Activated CD8-positive, alpha-beta memory T cell treated with anti-CD3 and anti-CD28 coated beads, Interleukin-2, amount 10 ng/mL, durations not matched to agents 7 days and 5 days (primary cell): ENCODE data around the gene ZNF69. TPM values are rescaled to one million over a fixed set of nuclear protein-coding genes. Genes with fewer than 3 reads are reported as not detected.
A peak's percentile ranks its signal among the peaks of the same experiment; 100 is the strongest.
"Not testable (repeated sequence)": the region's sequence is repeated elsewhere in the genome, so short reads cannot be mapped to it uniquely, and the experiment has no call there.

Experiments used
- ATAC-seq: fragments of 150-1000 bp; cut with Tn5 transposase; one replicate; pipeline ENCODE4 v1.10.0; 2021; ENCODE audit warnings: moderate library complexity
- CTCF ChIA-PET: fragments of 350-600 bp; sonication (Branson Sonifier 250); formaldehyde crosslinking; loops from one replicate; lab custom pipeline; 2021; ENCODE audit warnings: antibody characterized with exemption; lab: Charles Lee
- DNase-seq: peaks from one replicate; pipeline ENCODE4 v3.0.0-alpha.2; 2020
- H3K27ac Mint-ChIP-seq: one replicate; pipeline ENCODE4 v1.8.0; 2021; ENCODE audit warnings: mild to moderate bottlenecking, mixed read lengths
- H3K27me3 Mint-ChIP-seq: one replicate; pipeline ENCODE4 v1.8.0; 2021; ENCODE audit warnings: mixed read lengths
- H3K36me3 Mint-ChIP-seq: one replicate; pipeline ENCODE4 v1.8.0; 2021; ENCODE audit warnings: mild to moderate bottlenecking, mixed read lengths
- H3K4me1 Mint-ChIP-seq: one replicate; pipeline ENCODE4 v1.8.0; 2021; ENCODE audit warnings: mixed read lengths
- H3K4me3 Mint-ChIP-seq: one replicate; pipeline ENCODE4 v1.8.0; 2021; ENCODE audit warnings: mild to moderate bottlenecking, moderate library complexity, mixed read lengths
- H3K9me3 Mint-ChIP-seq: one replicate; pipeline ENCODE4 v1.8.0; 2022; ENCODE audit warnings: low read depth, mixed read lengths
- total RNA-seq, 2 experiments: library from RNA; stranded (reverse); gene quantifications; one replicate each; pipeline ENCODE4 v1.2.3, GENCODE V29; 2021

Gene ZNF69
- 1 to 10 TPM; 1.2 to 2.0 TPM for total RNA-seq

DNA sequence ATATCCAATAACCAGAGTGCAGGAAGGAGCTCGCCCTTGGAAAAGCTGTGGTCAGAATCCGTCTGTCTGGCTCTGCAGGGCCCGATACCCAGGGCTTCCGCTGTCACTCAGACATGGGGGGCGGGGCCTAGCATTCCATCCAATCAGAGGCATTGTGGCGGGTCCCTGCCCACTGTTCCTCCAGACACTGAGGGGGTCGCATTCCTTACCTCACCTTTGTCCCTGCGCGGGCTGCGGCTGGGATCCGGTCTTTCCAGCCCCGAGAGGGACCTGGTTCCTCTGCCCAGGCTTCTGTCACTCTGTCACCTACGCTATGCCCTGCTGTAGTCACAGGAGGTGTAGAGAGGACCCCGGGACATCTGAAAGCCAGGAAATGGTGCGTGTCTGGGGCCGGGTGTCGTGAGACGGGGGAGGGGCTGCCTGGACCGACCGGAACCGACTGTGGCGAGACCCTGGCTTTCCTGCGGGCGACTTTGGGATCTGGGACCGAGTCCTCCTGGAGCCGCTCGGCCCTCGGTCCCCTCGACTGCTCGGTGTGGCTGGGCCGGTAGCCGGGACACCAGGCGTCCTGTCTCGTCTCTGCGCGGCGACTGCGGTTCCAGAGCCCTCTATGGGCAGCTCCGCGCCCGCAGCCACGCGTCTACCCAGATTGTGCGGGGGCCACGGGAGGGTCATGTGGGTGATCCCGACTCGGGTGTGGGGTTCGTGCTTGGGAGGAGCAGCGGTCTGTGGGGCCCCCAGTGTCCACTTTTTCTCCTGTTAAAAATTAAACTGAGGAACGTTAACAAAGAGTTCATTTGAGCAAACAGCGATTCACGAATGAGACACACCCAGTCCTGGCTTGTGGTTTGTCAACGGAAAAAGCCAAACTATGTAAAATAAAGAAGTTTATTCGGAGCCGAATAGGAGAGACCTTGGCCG, at the start of gene ZNF69:
TSS of gene ZNF69 (plus strand) at position 172 of the 921 bp plus-strand sequence. CDS start at position 314, 142 bp downstream.
- ATAC-seq (peak; percentile 90), DNase-seq (peak; percentile 75)
- Mint-ChIP-seq H3K27me3 (peaks cover 4% of the 10 kb centered on the region), H3K4me3 (peak within 1 kb of the TSS; percentile 77), H3K9me3 (peaks cover 3% of the 10 kb centered on the region), H3K36me3 (peaks cover 4% of the 10 kb centered on the region), H3K27ac (peak within 1 kb of the TSS; percentile 76), H3K4me1 (peaks cover 17% of the 10 kb centered on the region)
- CTCF ChIA-PET, result interaction anchor here (6.0 kb wide), 1 partner anchor 36 kb away, joined by 27 read pairs; no protein-coding TSS in a partner anchor

DNA sequence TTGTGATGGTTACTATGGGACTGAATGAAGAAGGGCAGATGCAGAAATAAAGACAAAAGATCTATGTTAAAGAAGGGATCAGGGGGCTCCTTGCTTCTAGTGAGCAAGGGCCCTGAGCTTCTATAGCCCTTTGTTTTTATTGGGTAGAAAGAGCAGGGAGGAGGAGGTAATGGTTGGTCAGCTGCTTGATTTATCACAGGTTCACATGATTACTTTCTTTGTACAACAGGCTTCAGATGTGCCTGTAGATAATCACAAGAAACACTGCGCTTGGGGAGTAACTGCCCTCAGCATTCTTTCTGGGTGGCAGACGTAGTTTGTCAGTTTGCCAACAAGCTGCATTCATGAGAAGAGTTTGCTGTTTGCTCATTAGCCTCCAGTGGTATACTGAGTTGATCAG, 43.9 kb upstream of the ZNF69 start:
- DNase-seq, result no peak
- Mint-ChIP-seq H3K36me3 (peaks cover 7% of the 10 kb centered on the region), H3K27me3 (no peaks in the 10 kb centered on the region), H3K4me3 (no peak overlapping the region), H3K4me1 (peaks cover 9% of the 10 kb centered on the region), H3K27ac (no peak overlapping the region), H3K9me3 (peaks cover 11% of the 10 kb centered on the region)
- ATAC-seq, result no peak
- CTCF ChIA-PET, result interaction anchor here (1.5 kb wide), 1 partner anchor 46 kb away, joined by 3 read pairs; the partner anchor contains the start of gene ZNF491

DNA sequence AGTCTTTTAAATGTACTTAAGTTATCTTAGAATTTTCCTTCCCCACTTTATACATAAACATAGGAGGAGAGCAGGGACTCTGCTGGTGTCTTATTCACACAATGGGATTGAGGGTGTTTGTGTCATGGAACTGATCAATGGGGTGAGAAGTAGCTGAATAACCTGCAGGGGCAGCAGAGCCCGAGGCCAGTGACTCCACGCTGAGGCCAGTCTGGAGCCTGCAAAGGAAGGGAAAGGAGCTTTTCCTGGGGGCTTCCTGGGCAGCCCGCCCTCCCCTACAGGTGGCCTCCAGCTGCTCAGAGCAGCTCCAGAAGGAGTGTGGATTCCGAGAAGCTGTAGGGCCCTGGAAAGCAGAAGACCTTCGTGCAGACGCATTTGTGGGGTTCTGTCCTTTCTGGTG, 40.0 kb upstream of the ZNF69 start:
- CTCF ChIA-PET, result interaction anchor here (1.6 kb wide), 1 partner anchor 50 kb away, joined by 4 read pairs; the partner anchor contains the start of gene ZNF491
- not testable (repeated sequence) for DNase-seq, ATAC-seq, H3K27ac Mint-ChIP-seq, H3K27me3 Mint-ChIP-seq, H3K9me3 Mint-ChIP-seq, H3K4me3 Mint-ChIP-seq
- H3K36me3 Mint-ChIP-seq, result peaks cover 20% of the 10 kb centered on the region
- H3K4me1 Mint-ChIP-seq, result peaks cover 18% of the 10 kb centered on the region

DNA sequence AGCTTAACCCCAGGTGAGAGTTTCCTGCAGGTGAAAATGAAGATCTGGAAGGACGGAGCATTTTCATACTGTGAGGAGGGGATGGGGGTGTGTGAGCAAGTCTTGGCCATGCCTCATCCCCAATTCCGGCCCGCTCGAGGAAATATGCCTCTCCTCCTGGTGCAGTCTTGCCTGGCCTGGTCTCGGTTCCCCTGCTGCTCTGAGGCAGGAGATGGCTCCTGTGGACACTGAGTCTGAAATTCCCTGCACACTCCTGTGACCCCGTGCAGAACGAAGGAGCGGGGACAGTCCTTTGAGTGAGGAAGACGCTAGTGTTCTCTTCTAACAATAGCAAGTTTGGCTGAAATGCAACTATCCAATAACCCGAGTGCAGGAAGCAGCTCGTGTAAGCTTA, 39.4 kb upstream of the ZNF69 start:
- Mint-ChIP-seq H3K4me3 (peak overlapping the region; percentile 81), H3K36me3 (peaks cover 23% of the 10 kb centered on the region), H3K4me1 (peaks cover 18% of the 10 kb centered on the region), H3K27me3 (no peaks in the 10 kb centered on the region), H3K27ac (peak overlapping the region; percentile 84), H3K9me3 (peaks cover 4% of the 10 kb centered on the region)
- DNase-seq (no peak), ATAC-seq (no peak)
- CTCF ChIA-PET, result interaction anchor here (1.4 to 1.6 kb wide), 2 partner anchors 50 to 76 kb away, joined by 3 to 4 read pairs; partner anchors contain the start of gene ZNF491

DNA sequence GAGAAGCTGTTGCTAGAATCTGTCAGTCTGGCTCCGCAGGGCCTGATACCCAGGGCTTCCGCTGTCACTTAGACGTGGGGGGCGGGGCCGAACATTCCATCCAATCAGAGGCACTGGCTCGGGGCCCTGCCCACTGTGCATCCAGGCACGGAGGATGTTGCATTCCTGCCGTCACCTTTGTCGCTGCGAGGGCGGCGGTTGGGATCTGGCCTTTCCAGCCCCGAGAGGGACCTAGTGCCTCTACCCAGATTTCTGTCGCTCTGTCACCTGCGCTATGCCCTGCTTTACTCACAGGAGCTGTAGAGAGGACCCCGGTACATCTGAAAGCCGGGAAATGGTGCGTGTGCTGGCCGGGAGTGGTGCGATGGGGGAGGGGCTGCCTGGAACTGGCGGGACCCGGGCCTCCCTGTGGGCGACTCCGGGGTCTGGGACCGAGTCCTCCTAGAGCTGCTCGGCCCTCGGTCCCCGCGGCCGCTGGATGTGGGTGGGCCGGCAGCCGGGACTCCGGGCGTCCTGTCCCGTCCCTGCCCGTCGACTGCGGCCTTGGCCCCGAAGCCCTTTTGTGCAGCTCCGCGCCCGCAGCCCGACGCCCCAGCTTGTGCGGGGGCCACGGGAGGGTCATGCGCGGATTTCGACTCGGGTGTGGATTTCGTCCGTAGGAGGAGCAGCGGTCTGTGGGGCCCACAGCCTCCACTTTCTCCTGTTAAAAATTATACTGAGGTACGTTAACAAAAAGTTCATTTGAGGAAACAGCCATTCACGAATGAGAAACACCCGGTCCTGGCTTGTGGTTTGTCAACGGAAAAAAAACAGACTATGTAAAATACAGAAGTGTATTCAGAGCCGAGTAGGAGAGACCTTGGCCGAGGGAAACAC, 38.8 kb upstream of the ZNF69 start, which contains the start of gene ZNF439:
TSS of gene ZNF439 (plus strand) at position 133 of the 876 bp plus-strand sequence. CDS start at position 275, 142 bp downstream.
- Mint-ChIP-seq H3K9me3 (peaks cover 5% of the 10 kb centered on the region), H3K27ac (peak within 1 kb of the TSS; percentile 84), H3K4me1 (peaks cover 16% of the 10 kb centered on the region), H3K4me3 (peak within 1 kb of the TSS; percentile 81), H3K36me3 (peaks cover 26% of the 10 kb centered on the region), H3K27me3 (no peaks in the 10 kb centered on the region)
- DNase-seq (peak; percentile 92), ATAC-seq (peak; percentile 100)
- CTCF ChIA-PET, result interaction anchor here (1.4 to 1.6 kb wide), 2 partner anchors 51 to 75 kb away, joined by 3 to 4 read pairs; partner anchors contain the start of gene ZNF491

DNA sequence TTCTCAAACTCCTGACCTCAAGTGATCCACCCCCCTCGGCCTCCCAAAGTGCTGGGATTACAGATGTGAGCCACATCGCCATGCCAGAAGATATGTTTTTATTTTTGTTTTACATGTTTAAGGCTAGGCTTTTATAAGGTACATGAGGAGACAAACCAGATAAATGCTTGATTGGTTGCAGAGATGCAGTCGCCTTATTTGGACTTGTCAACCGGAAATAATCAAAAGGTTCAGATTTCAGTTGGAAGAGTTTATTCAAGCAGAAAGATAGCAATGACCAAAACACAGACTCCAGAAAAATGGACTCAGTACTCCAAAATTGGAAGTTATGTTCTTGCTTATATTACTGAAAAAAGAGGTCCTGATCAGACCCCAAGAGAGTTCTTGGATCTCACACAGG, 37.3 kb upstream of the ZNF69 start:
- DNase-seq, H3K9me3 Mint-ChIP-seq, H3K27me3 Mint-ChIP-seq, H3K4me3 Mint-ChIP-seq, H3K27ac Mint-ChIP-seq, ATAC-seq: not testable (repeated sequence)
- CTCF ChIA-PET, result interaction anchor here (1.0 to 1.4 kb wide), 2 partner anchors 13 to 53 kb away, joined by 3 read pairs; no protein-coding TSS in a partner anchor
- peaks cover 16% of the 10 kb centered on the region for H3K4me1 Mint-ChIP-seq
- peaks cover 35% of the 10 kb centered on the region for H3K36me3 Mint-ChIP-seq

DNA sequence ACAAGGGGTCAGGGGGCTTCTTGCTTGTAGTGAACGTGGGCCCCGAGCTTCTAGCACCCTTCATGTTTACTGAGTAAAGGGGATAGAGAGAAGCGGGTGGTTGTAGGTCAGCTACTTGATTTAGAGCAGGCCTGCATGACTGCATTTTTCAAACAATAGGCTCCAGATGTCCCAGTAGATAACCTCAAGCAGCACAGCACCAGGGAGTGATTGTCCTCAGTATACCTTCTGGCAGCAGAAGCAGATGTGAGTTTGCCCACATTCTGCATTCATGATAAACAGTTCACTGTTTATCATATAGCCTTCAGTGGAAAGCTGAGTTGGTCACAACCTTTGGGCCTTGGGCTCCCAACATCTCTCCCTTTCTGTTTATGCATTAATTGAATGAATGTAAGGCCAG, 34.2 kb upstream of the ZNF69 start:
- no peaks in the 10 kb centered on the region for H3K27me3 Mint-ChIP-seq
- peaks cover 19% of the 10 kb centered on the region for H3K9me3 Mint-ChIP-seq
- no peak for ATAC-seq
- no peak overlapping the region for H3K4me3 Mint-ChIP-seq
- CTCF ChIA-PET, result no interaction called here
- H3K27ac Mint-ChIP-seq, result no peak overlapping the region
- DNase-seq, result no peak
- peaks cover 12% of the 10 kb centered on the region for H3K4me1 Mint-ChIP-seq
- H3K36me3 Mint-ChIP-seq, result peaks cover 45% of the 10 kb centered on the region

DNA sequence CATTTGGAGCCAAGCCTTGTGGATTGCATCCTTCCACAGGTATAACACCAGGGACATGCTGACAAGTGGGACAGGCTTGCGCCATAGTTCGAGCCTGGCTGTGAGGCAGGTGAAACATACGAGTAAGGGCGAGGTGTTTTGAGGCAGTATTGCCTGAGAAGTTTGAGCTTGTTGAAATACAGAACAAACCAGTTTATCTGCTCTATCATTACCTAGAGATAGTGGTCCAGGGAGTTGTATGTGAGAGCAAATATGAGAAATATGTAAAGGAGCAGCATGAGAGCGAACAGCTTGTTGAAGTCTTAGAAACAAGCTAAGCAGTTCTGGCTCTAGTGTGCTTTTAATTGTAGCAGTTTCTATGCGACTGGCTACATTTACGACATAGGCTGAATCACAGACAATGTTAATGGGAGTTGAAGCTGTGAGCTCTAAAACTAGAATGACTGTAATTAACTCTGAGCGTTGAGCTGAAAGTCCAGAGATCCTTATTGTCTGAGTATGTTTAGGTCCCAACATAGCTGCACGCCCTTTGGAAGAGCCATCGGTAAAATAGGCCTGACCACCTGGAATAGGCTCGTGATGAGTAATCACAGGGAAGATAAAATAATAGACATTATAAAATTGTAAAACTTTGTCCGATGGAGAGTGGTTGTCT, 30.9 kb upstream of the ZNF69 start:
- ATAC-seq (no peak), DNase-seq (no peak)
- Mint-ChIP-seq H3K27me3 (no peaks in the 10 kb centered on the region), H3K4me3 (no peak overlapping the region), H3K4me1 (no peaks in the 10 kb centered on the region), H3K27ac (no peak overlapping the region), H3K9me3 (peaks cover 30% of the 10 kb centered on the region), H3K36me3 (peaks cover 39% of the 10 kb centered on the region)
- CTCF ChIA-PET, result no interaction called here

DNA sequence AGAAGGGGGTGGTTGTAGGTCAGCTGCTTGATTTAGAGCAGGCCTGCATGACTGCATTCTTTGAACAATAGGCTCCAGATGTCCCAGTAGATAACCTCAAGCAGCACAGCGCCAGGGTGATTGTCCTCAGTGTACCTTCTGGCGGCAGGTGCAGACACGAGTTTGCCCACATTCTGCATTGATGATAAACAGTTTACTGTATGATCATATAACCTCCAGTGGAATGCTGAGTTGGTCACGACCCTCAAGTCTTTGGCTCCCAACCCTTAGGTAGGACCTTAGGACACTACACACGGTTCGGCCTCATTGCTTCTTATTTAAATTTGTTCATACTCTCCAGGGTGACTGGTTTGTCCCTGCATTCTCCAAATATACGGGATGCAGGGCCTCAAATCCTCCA, 26.9 kb upstream of the ZNF69 start:
- CTCF ChIA-PET, result no interaction called here
- no peak for ATAC-seq
- peaks cover 33% of the 10 kb centered on the region for H3K9me3 Mint-ChIP-seq

DNA sequence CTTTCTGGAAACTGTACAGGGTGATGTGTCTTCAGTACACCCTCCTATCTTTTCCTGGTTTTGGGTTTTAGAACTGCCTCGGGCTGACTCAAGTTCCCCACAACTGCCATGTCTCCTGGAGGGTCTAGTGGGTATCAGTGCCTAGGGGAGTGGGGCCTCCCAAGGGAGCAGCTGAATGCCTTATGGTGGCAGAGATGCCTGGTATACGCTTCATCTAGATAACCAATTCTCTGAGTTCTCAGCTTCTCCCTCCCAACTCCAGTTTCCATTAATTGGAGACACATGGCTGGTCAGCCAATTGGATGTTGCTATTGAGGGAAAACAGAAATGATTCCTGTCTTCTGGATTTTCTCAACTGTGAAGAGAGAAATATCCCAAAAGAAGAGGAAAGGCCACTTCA, 26.3 kb upstream of the ZNF69 start:
- peaks cover 32% of the 10 kb centered on the region for H3K9me3 Mint-ChIP-seq
- no peak for ATAC-seq

More for the DNA sequence above, 26.9 kb upstream of the ZNF69 start:
- Mint-ChIP-seq H3K27ac (no peak overlapping the region), H3K4me1 (no peaks in the 10 kb centered on the region), H3K36me3 (peaks cover 41% of the 10 kb centered on the region), H3K4me3 (no peak overlapping the region), H3K27me3 (no peaks in the 10 kb centered on the region)
- DNase-seq, result no peak

DNA sequence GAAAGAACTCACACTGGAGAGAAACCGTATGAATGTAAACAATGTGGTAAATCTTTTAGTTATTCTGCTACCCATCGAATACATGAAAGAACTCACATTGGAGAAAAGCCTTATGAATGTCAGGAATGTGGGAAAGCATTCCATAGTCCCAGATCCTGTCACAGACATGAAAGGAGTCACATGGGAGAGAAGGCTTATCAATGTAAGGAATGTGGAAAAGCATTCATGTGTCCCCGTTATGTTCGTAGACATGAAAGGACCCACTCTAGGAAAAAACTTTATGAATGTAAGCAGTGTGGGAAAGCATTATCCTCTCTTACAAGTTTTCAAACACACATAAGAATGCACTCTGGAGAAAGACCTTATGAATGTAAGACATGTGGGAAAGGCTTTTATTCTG, 19.8 kb upstream of the ZNF69 start:
- H3K4me3 Mint-ChIP-seq, H3K27me3 Mint-ChIP-seq, H3K4me1 Mint-ChIP-seq, ATAC-seq, DNase-seq, H3K27ac Mint-ChIP-seq, CTCF ChIA-PET: not testable (repeated sequence)
- peaks cover 55% of the 10 kb centered on the region for H3K9me3 Mint-ChIP-seq
- peaks cover 61% of the 10 kb centered on the region for H3K36me3 Mint-ChIP-seq

More for the DNA sequence above, 26.3 kb upstream of the ZNF69 start:
- no peaks in the 10 kb centered on the region for H3K4me1 Mint-ChIP-seq
- no peaks in the 10 kb centered on the region for H3K27me3 Mint-ChIP-seq
- H3K36me3 Mint-ChIP-seq, result peaks cover 41% of the 10 kb centered on the region
- no peak for DNase-seq
- H3K27ac Mint-ChIP-seq, result no peak overlapping the region
- no peak overlapping the region for H3K4me3 Mint-ChIP-seq
- CTCF ChIA-PET, result no interaction called here

DNA sequence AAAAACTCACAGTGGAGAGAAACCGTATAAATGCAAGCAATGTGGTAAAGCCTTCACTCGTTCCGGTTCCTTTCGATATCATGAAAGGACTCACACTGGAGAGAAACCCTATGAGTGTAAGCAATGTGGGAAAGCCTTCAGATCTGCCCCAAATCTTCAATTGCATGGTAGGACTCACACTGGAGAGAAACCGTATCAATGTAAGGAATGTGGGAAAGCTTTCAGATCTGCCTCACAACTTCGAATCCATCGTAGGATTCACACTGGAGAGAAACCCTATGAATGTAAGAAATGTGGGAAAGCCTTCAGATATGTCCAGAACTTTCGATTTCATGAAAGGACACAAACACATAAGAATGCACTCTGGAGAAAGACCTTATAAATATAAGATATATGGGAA, 19.4 kb upstream of the ZNF69 start:
- DNase-seq (no peak), ATAC-seq (no peak)
- Mint-ChIP-seq H3K36me3 (peaks cover 59% of the 10 kb centered on the region), H3K9me3 (peaks cover 55% of the 10 kb centered on the region), H3K4me1 (no peaks in the 10 kb centered on the region), H3K4me3 (no peak overlapping the region), H3K27ac (no peak overlapping the region), H3K27me3 (no peaks in the 10 kb centered on the region)
- CTCF ChIA-PET, result no interaction called here
